SK-N-SH (cell line): ENCODE data around the gene SCAMP2. TPM values are rescaled to one million over a fixed set of nuclear protein-coding genes. Genes with fewer than 3 reads are reported as not detected.

Experiments used
- CTCF ChIA-PET: fragments of 300-600, 350-600 bp; formaldehyde crosslinking; extraction: SDS; loops from one replicate; lab custom pipeline; 2021; lab: Yijun Ruan, JAX
- POLR2A ChIA-PET: fragments of 350-600 bp; sonication (Branson Sonifier 250); formaldehyde crosslinking; extraction: SDS; loops from one replicate; lab custom pipeline; 2020; ENCODE audit warnings: antibody characterized with exemption, inconsistent platforms; lab: Yijun Ruan, JAX
- DNase-seq: peaks from one replicate; pipeline ENCODE4 v3.0.0; 2012
- H2AFZ ChIP-seq: fragments of 200-600 bp; sonication (generic); 2 replicates; pipeline ENCODE4 v1.8.1; 2016; ENCODE audit warnings: antibody characterized with exemption, mild to moderate bottlenecking, low read depth
- H3F3A ChIP-seq: fragments of 200-600 bp; sonication (generic); replicated peaks from 2 replicates; pipeline ENCODE3; 2016; ENCODE audit warnings: antibody characterized with exemption, mild to moderate bottlenecking; ENCODE audit not compliant: insufficient read depth
- H3K27ac ChIP-seq, 2 experiments: fragments of 200-500 bp in 1 of 2; fragments of 200-600 bp in 1 of 2; sonication (Bioruptor generic) in 1 of 2; sonication (generic), shearing (Covaris generic) in 1 of 2; 2 replicates each; pipeline versions ENCODE4 v1.5.1 to v1.6.1; 2014 to 2016; ENCODE audit warnings: low read depth in 2 of 2, inconsistent platforms in 1 of 2, low read length in 1 of 2, mild to moderate bottlenecking in 1 of 2, mixed read lengths in 1 of 2
- H3K27me3 ChIP-seq: fragments of 200-600 bp; sonication (generic), shearing (Covaris generic); 2 replicates; pipeline ENCODE4 v1.6.1; 2016; ENCODE audit warnings: mixed run types; ENCODE audit not compliant: insufficient read depth
- H3K36me3 ChIP-seq, 2 experiments: fragments of 200-500 bp in 1 of 2; fragments of 200-600 bp in 1 of 2; sonication (Bioruptor generic) in 1 of 2; sonication (generic) in 1 of 2; replicated peaks in 1 of 2; 2 replicates each; pipeline versions ENCODE3 to v1.5.1; 2014 to 2016; ENCODE audit warnings: low read length in 1 of 2, mild to moderate bottlenecking in 1 of 2; ENCODE audit not compliant: insufficient read depth in 2 of 2, control insufficient read depth in 1 of 2
- H3K4me1 ChIP-seq, 2 experiments: fragments of 200-500 bp in 1 of 2; fragments of 200-600 bp in 1 of 2; sonication (Bioruptor generic) in 1 of 2; sonication (generic), shearing (Covaris generic) in 1 of 2; 2 replicates each; pipeline versions ENCODE4 v1.5.1 to v1.6.1; 2014 to 2016; ENCODE audit warnings: low read depth in 1 of 2, low read length in 1 of 2, mixed run types in 1 of 2; ENCODE audit not compliant: insufficient read depth in 2 of 2, control insufficient read depth in 1 of 2
- H3K4me2 ChIP-seq: fragments of 200-600 bp; sonication (generic), shearing (Covaris generic); 2 replicates; pipeline ENCODE4 v1.6.1; 2017; ENCODE audit warnings: mixed run types
- H3K4me3 ChIP-seq, 2 experiments: fragments of 200-500 bp in 1 of 2; fragments of 200-600 bp in 1 of 2; sonication (Bioruptor generic) in 1 of 2; sonication (generic), shearing (Covaris generic) in 1 of 2; 2 replicates each; pipeline versions ENCODE4 v1.5.1 to v1.8.1; 2014 to 2016; ENCODE audit warnings: low read depth in 2 of 2, inconsistent platforms in 1 of 2, low read length in 1 of 2, mild to moderate bottlenecking in 1 of 2, mixed read lengths in 1 of 2, moderate library complexity in 1 of 2
- H3K79me2 ChIP-seq: fragments of 200-600 bp; sonication (generic); 2 replicates; pipeline ENCODE4 v1.8.1; 2017; ENCODE audit warnings: mild to moderate bottlenecking; ENCODE audit not compliant: insufficient read depth
- H3K9ac ChIP-seq: fragments of 200-600 bp; sonication (generic); 2 replicates; pipeline ENCODE4 v1.6.1; 2017; ENCODE audit warnings: mixed run types
- H3K9me2 ChIP-seq: fragments of 200-600 bp; sonication (generic); 2 replicates; pipeline ENCODE4 v1.6.1; 2017; ENCODE audit warnings: mixed run types
- H3K9me3 ChIP-seq: fragments of 200-600 bp; sonication (generic); 2 replicates; pipeline ENCODE4 v1.6.1; 2017; ENCODE audit warnings: mixed run types, mild to moderate bottlenecking, moderate library complexity
- H4K20me1 ChIP-seq: fragments of 200-600 bp; sonication (generic); 2 replicates; pipeline ENCODE4 v1.6.1; 2017; ENCODE audit warnings: mild to moderate bottlenecking, mixed run types; ENCODE audit not compliant: insufficient read depth
- CTCF ChIP-seq: fragments of 200-600 bp; sonication (generic); IDR thresholded peaks from 2 replicates; pipeline ENCODE4 v1.6.1; 2017; ENCODE audit warnings: antibody characterized with exemption, mild to moderate bottlenecking, moderate library complexity
- EZH2phosphoT487 ChIP-seq: fragments of 200-600 bp; sonication (generic); IDR thresholded peaks from 2 replicates; pipeline ENCODE4 v1.6.1; 2017; ENCODE audit warnings: low read depth, mixed run types, mild to moderate bottlenecking, antibody characterized with exemption, moderate library complexity, borderline replicate concordance
- FOXJ3 ChIP-seq: sonication (generic); formaldehyde crosslinking; IDR thresholded peaks from 2 replicates; pipeline ENCODE4 v1.5.1; 2020; ENCODE audit warnings: mild to moderate bottlenecking, missing genetic modification reagents
- FOXM1 ChIP-seq: IDR thresholded peaks from 2 replicates; pipeline ENCODE4 v1.4.0; 2012; ENCODE audit warnings: low read depth, mild to moderate bottlenecking
- GABPA ChIP-seq: IDR thresholded peaks from 2 replicates; pipeline ENCODE4 v1.4.0; 2012; ENCODE audit warnings: low read depth, mild to moderate bottlenecking
- JUND ChIP-seq: IDR thresholded peaks from 2 replicates; pipeline ENCODE4 v1.4.0; 2012
- RAD21 ChIP-seq: IDR thresholded peaks from 2 replicates; pipeline ENCODE4 v1.6.1; 2012; ENCODE audit warnings: mild to moderate bottlenecking, low read length
- REST ChIP-seq: IDR thresholded peaks from 2 replicates; pipeline ENCODE4 v1.6.1; 2012; ENCODE audit warnings: mild to moderate bottlenecking, low read depth, low read length, moderate library complexity
- RFX5 ChIP-seq: IDR thresholded peaks from 2 replicates; pipeline ENCODE4 v1.6.1; 2012; ENCODE audit warnings: mild to moderate bottlenecking, improper control_type of control experiment, low read length
- TCF12 ChIP-seq: IDR thresholded peaks from 2 replicates; pipeline ENCODE4 v1.4.0; 2012
- TEAD4 ChIP-seq: IDR thresholded peaks from 2 replicates; pipeline ENCODE4 v1.4.0; 2012; ENCODE audit warnings: mild to moderate bottlenecking, borderline replicate concordance; ENCODE audit not compliant: insufficient read depth
- USF1 ChIP-seq: IDR thresholded peaks from 2 replicates; pipeline ENCODE4 v1.4.0; 2012; ENCODE audit warnings: low read depth, borderline replicate concordance
- WGBS: methylation state at CpG from one replicate; pipeline ENCODE4 v1.1.6; 2017; ENCODE audit warnings: low lambda C conversion rate; 5-methylcytosine and 5-hydroxymethylcytosine counted together
- polyA plus RNA-seq, 3 experiments: library from polyadenylated mRNA; depleted of rRNA; stranded (reverse); fragments of >200 nt; gene quantifications; 2 replicates each; pipeline ENCODE4 v1.2.3, GENCODE V29; 2012

SCAMP2 gene
- polyA plus RNA-seq, 1 of the 3 experiments (the other 2 are of a cell fraction), result 88.1 TPM

- Histone ChIP-seq H3K9me2 (no peaks in the 10 kb centered on the region), H3K4me1 (peaks cover 0 to 16% of the 10 kb centered on the region in 2 experiments; a peak in 1 of 4 replicates), H3K27me3 (peaks cover 1% of the 10 kb centered on the region; the same call in 1 of the 2 replicates), H3K9ac (no peak overlapping the region), H3K4me2 (no peak overlapping the region), H2AFZ (no peak overlapping the region), H3F3A (no peaks in the 10 kb centered on the region), H3K27ac (no peak overlapping the region), H3K79me2 (no peaks in the 10 kb centered on the region), H3K36me3 (peaks cover 0 to 7% of the 10 kb centered on the region in 2 experiments), H3K4me3 (no peak overlapping the region), H4K20me1 (no peaks in the 10 kb centered on the region), H3K9me3 (no peaks in the 10 kb centered on the region)
- WGBS, result 57% methylated on average over 4 of the region's 4 CpGs
- TF ChIP-seq TCF12 (no peak), FOXJ3 (no peak), RAD21 (no peak), REST (no peak), RFX5 (no peak), CTCF (no peak), JUND (no peak), TEAD4 (no peak), EZH2phosphoT487 (no peak), FOXM1 (no peak), USF1 (no peak), GABPA (no peak)
- ChIA-PET POLR2A (interaction anchor here (1.0 kb wide), 1 partner anchor 65 kb away, joined by 3 read pairs; no protein-coding TSS in a partner anchor), CTCF (interaction anchor here (1.2 to 10.2 kb wide), 5 partner anchors 16 to 197 kb away, joined by 3 to 82 read pairs (median 6); no protein-coding TSS in a partner anchor)
- DNase-seq, result no peak
These were observed 40.3 kb downstream of the SCAMP2 start for GRCh38 chr15:74832826-74833225.
